Astrocyte (in vitro differentiated cells and primary cell): ENCODE data around the gene TEAD4. TPM values are rescaled to one million over a fixed set of nuclear protein-coding genes. Genes with fewer than 3 reads are reported as not detected.
A peak's percentile ranks its signal among the peaks of the same experiment; 100 is the strongest.

Experiments
- DNase-seq: peaks from one replicate; pipeline ENCODE4 v3.0.0-alpha.2; 2010; ENCODE audit warnings: low read depth
- FAIRE-seq: peaks from 2 replicates; lab custom pipeline; 2011; peaks lifted over from hg19 to GRCh38; lab: Jason Lieb, UNC
- H2AFZ ChIP-seq: 2 replicates; pipeline ENCODE4 v1.6.0; 2012; ENCODE audit warnings: low read depth, low read length, inconsistent platforms
- H3K27ac ChIP-seq: 2 replicates; pipeline ENCODE4 v1.5.1; 2011; ENCODE audit warnings: low read depth, low read length, inconsistent platforms
- H3K27me3 ChIP-seq: 2 replicates; pipeline ENCODE4 v1.6.0; 2011; ENCODE audit warnings: low read length, inconsistent platforms; ENCODE audit not compliant: insufficient read depth
- H3K36me3 ChIP-seq: 2 replicates; pipeline ENCODE4 v1.5.1; 2011; ENCODE audit warnings: low read length, inconsistent platforms; ENCODE audit not compliant: insufficient read depth
- H3K4me1 ChIP-seq: 2 replicates; pipeline ENCODE4 v1.5.1; 2011; ENCODE audit warnings: low read length, inconsistent platforms; ENCODE audit not compliant: insufficient read depth
- H3K4me2 ChIP-seq: 2 replicates; pipeline ENCODE4 v1.6.0; 2012; ENCODE audit warnings: low read length, inconsistent platforms
- H3K4me3 ChIP-seq: 2 replicates; pipeline ENCODE4 v1.5.1; 2011; ENCODE audit warnings: low read depth, mild to moderate bottlenecking, low read length, inconsistent platforms; ENCODE audit not compliant: insufficient read depth
- H3K79me2 ChIP-seq: 2 replicates; pipeline ENCODE4 v1.6.0; 2012; ENCODE audit warnings: mild to moderate bottlenecking, low read length, inconsistent platforms; ENCODE audit not compliant: insufficient read depth
- H3K9ac ChIP-seq: 2 replicates; pipeline ENCODE4 v1.6.0; 2012; ENCODE audit warnings: mild to moderate bottlenecking, low read length, inconsistent platforms
- H3K9me3 ChIP-seq: 2 replicates; pipeline ENCODE4 v1.5.1; 2012; ENCODE audit warnings: low read depth, mild to moderate bottlenecking, low read length, inconsistent platforms; ENCODE audit not compliant: insufficient read depth
- H4K20me1 ChIP-seq: 2 replicates; pipeline ENCODE4 v1.6.0; 2012; ENCODE audit warnings: low read length, inconsistent platforms; ENCODE audit not compliant: insufficient read depth
- H3K27ac Mint-ChIP-seq: one replicate; pipeline ENCODE4 v1.8.0; 2021; ENCODE audit warnings: mild to moderate bottlenecking, mixed read lengths; ENCODE audit not compliant: unreplicated experiment
- H3K27me3 Mint-ChIP-seq: one replicate; pipeline ENCODE4 v1.8.0; 2021; ENCODE audit warnings: low read depth, mixed read lengths; ENCODE audit not compliant: unreplicated experiment
- H3K36me3 Mint-ChIP-seq: one replicate; pipeline ENCODE4 v1.8.0; 2021; ENCODE audit warnings: low read depth, mixed read lengths; ENCODE audit not compliant: unreplicated experiment
- H3K4me1 Mint-ChIP-seq: one replicate; pipeline ENCODE4 v1.8.0; 2021; ENCODE audit warnings: low read depth, mixed read lengths; ENCODE audit not compliant: unreplicated experiment
- H3K4me3 Mint-ChIP-seq: one replicate; pipeline ENCODE4 v1.8.0; 2021; ENCODE audit warnings: mild to moderate bottlenecking, moderate library complexity, mixed read lengths; ENCODE audit not compliant: unreplicated experiment
- H3K9me3 Mint-ChIP-seq: one replicate; pipeline ENCODE4 v1.8.0; 2021; ENCODE audit warnings: mild to moderate bottlenecking, mixed read lengths; ENCODE audit not compliant: unreplicated experiment
- CTCF ChIP-seq: IDR thresholded peaks from 2 replicates; pipeline ENCODE4 v1.5.1; 2011; ENCODE audit warnings: low read depth, mild to moderate bottlenecking, inconsistent platforms, low read length, moderate library complexity; ENCODE audit not compliant: insufficient read depth
- EZH2 ChIP-seq: IDR thresholded peaks from 2 replicates; pipeline ENCODE4 v1.6.1; 2012; ENCODE audit warnings: mild to moderate bottlenecking, low read length, inconsistent platforms; ENCODE audit not compliant: insufficient read depth
- total RNA-seq: library from RNA; stranded (reverse); gene quantifications from 2 replicates; pipeline ENCODE4 v1.2.1, GENCODE V29; 2021

Gene TEAD4
- total RNA-seq, 1 donor from 2014 or later, result 19.1 TPM

- H3K36me3 Mint-ChIP-seq, result peaks cover 1% of the 10 kb centered on the region
- H3K9me3 ChIP-seq, result no peaks in the 10 kb centered on the region
- no peak for TF ChIP-seq EZH2
- no peak for TF ChIP-seq CTCF
- H3K4me1 Mint-ChIP-seq, result peaks cover 11% of the 10 kb centered on the region
- no peaks in the 10 kb centered on the region for H3K9me3 Mint-ChIP-seq
- no peaks in the 10 kb centered on the region for H3K36me3 ChIP-seq
- H3K4me3 ChIP-seq, result no peak overlapping the region
- no peak overlapping the region for H3K4me3 Mint-ChIP-seq
- DNase-seq (peak; percentile 81), FAIRE-seq (peak; percentile 55)
- no peak overlapping the region for H2AFZ ChIP-seq
- H3K27ac ChIP-seq, result peak overlapping the region; percentile 74
- H3K4me2 ChIP-seq, result peak overlapping the region; percentile 56
- no peaks in the 10 kb centered on the region for H3K27me3 Mint-ChIP-seq
- no peak overlapping the region for H3K27ac Mint-ChIP-seq
- H3K27me3 ChIP-seq, result no peaks in the 10 kb centered on the region
- peak overlapping the region; percentile 55 for H3K9ac ChIP-seq
- H4K20me1 ChIP-seq, result peaks cover 13% of the 10 kb centered on the region
- peaks cover 34% of the 10 kb centered on the region for H3K79me2 ChIP-seq
- H3K4me1 ChIP-seq, result peaks cover 20% of the 10 kb centered on the region
Observed at GRCh38 chr12:2998789-2999264, 39.6 kb downstream of the TEAD4 start.

GRCh38 chr12:2999265-2999841, 40.2 kb downstream of the TEAD4 start:
- DNase-seq (no peak), FAIRE-seq (no peak)
- H2AFZ ChIP-seq, result no peak overlapping the region
- peak overlapping the region; percentile 55 for H3K9ac ChIP-seq
- peak overlapping the region; percentile 55 for H3K27ac ChIP-seq
- no peak overlapping the region for H3K4me3 ChIP-seq
- no peaks in the 10 kb centered on the region for H3K36me3 ChIP-seq
- peaks cover 11% of the 10 kb centered on the region for H3K4me1 Mint-ChIP-seq
- H3K36me3 Mint-ChIP-seq, result peaks cover 3% of the 10 kb centered on the region
- no peak overlapping the region for H3K27ac Mint-ChIP-seq
- no peaks in the 10 kb centered on the region for H3K27me3 ChIP-seq
- no peaks in the 10 kb centered on the region for H3K9me3 ChIP-seq
- H3K27me3 Mint-ChIP-seq, result no peaks in the 10 kb centered on the region
- peaks cover 13% of the 10 kb centered on the region for H4K20me1 ChIP-seq
- no peak for TF ChIP-seq EZH2
- no peak for TF ChIP-seq CTCF
- peak overlapping the region; percentile 56 for H3K4me2 ChIP-seq
- peaks cover 35% of the 10 kb centered on the region for H3K79me2 ChIP-seq
- no peak overlapping the region for H3K4me3 Mint-ChIP-seq
- peaks cover 25% of the 10 kb centered on the region for H3K4me1 ChIP-seq
- no peaks in the 10 kb centered on the region for H3K9me3 Mint-ChIP-seq
